Measurements from ENCODE around the gene KCNN1. TPM values are rescaled to one million over a fixed set of nuclear protein-coding genes. Genes with fewer than 3 reads are reported as not detected.

Gene KCNN1
- total RNA-seq, 1 experiment from 2014 or later = 0.61 TPM

DNA sequence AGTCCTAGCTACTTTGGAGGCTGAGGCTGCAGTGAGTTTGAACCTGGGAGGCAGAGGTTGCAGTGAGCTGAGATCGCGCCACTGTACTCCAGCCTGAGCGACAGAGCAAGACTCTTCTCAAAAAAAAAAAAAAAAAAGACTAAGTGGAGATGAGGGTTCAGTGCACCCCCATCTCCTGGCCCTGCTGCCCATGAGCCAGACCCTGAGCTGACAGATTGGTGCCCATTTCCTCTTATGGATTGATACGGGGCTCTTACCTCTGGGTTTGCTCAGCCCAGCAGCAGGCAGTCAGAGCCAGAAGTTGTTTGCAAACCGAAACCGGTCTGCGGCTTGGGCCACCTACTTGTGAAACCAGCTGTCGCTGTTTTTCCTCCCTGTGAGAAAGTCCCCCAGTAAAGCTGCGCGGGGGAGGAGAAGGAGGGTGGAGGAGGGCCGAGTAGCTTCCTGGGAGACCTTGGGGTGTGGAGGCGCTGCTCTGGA, 78.0 kb downstream of the KCNN1 start:
- no peak overlapping the region for H3K27ac ChIP-seq (ENCODE audit: low read depth, low read length)
- no peak overlapping the region for H3K4me3 ChIP-seq (replicated peaks in 1 of 2; ENCODE audit: low read depth in 1 of 2, low read length in 2 of 2)
- H3K79me2 ChIP-seq (ENCODE audit: insufficient read depth, low read length) = no peaks in the 10 kb centered on the region
- H3K4me1 ChIP-seq (ENCODE audit: control insufficient read depth in 1 of 2, insufficient read depth in 2 of 2, low read length in 2 of 2) = peaks cover 14 to 20% of the 10 kb centered on the region in 2 experiments
- ChIA-PET POLR2A (interaction anchor here (0.6 kb wide), 1 partner anchor 537 kb away, joined by 3 read pairs; no protein-coding TSS in a partner anchor), CTCF (no interaction called here), RAD21 (ENCODE audit: low non-redundant PET in 1 of 2, low total read pairs in 2 of 2, uncharacterized antibody in 2 of 2, unreplicated experiment in 2 of 2) (no interaction called here)
- H3K36me3 ChIP-seq (ENCODE audit: control insufficient read depth in 1 of 2, insufficient read depth in 2 of 2, low read length in 2 of 2) = no peaks in the 10 kb centered on the region
- BruUV-seq (replicated peaks) = no TSS peak
- no peaks in the 10 kb centered on the region for H3K9me2 ChIP-seq (ENCODE audit: insufficient read depth)
- intact Hi-C loops (cut with micrococcal nuclease) = no loop called here
- H3K27me3 ChIP-seq (ENCODE audit: insufficient read depth, low read length) = no peaks in the 10 kb centered on the region
- DNase-seq (ENCODE audit: low read depth, low spot score) (no peak), ATAC-seq (no peak)
- no peaks in the 10 kb centered on the region for H4K20me1 ChIP-seq (ENCODE audit: insufficient read depth)
- no peak overlapping the region for H3K9ac ChIP-seq (ENCODE audit: low read length)
- H3K4me2 ChIP-seq (ENCODE audit: low read length) = peak overlapping the region; percentile 76; the same call in 1 of the 2 replicates
- no peaks in the 10 kb centered on the region; a peak in 1 of 4 replicates for H3K9me3 ChIP-seq (ENCODE audit: control insufficient read depth in 1 of 2, insufficient read depth in 1 of 2, low read depth in 1 of 2, low read length in 2 of 2)
- TF ChIP-seq ELF1 (IDR thresholded peaks at IDR 0.05; ENCODE audit: borderline replicate concordance, low read depth) (no peak), YY1 (IDR thresholded peaks at IDR 0.05; ENCODE audit: extremely low read depth, insufficient replicate concordance, low read depth, low read length) (no peak), EZH2phosphoT487 (IDR thresholded peaks at IDR 0.05; ENCODE audit: borderline replicate concordance) (no peak), TCF7L2 (IDR thresholded peaks at IDR 0.05; ENCODE audit: borderline replicate concordance, extremely low read depth, insufficient read depth, insufficient read length) (no peak), POLR2A (IDR thresholded peaks at IDR 0.05; ENCODE audit: borderline replicate concordance, extremely low read depth, insufficient read depth, insufficient read length) (no peak)
- TF ChIP-seq, protein P1, sequence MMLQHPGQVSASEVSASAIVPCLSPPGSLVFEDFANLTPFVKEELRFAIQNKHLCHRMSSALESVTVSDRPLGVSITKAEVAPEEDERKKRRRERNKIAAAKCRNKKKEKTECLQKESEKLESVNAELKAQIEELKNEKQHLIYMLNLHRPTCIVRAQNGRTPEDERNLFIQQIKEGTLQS (IDR thresholded peaks at IDR 0.05) = no peak
- TF ChIP-seq, protein P2, sequence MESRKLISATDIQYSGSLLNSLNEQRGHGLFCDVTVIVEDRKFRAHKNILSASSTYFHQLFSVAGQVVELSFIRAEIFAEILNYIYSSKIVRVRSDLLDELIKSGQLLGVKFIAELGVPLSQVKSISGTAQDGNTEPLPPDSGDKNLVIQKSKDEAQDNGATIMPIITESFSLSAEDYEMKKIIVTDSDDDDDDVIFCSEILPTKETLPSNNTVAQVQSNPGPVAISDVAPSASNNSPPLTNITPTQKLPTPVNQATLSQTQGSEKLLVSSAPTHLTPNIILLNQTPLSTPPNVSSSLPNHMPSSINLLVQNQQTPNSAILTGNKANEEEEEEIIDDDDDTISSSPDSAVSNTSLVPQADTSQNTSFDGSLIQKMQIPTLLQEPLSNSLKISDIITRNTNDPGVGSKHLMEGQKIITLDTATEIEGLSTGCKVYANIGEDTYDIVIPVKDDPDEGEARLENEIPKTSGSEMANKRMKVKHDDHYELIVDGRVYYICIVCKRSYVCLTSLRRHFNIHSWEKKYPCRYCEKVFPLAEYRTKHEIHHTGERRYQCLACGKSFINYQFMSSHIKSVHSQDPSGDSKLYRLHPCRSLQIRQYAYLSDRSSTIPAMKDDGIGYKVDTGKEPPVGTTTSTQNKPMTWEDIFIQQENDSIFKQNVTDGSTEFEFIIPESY (IDR thresholded peaks at IDR 0.05; ENCODE audit: extremely low read depth, insufficient replicate concordance, low read length) = no peak
- TF ChIP-seq, protein P3, sequence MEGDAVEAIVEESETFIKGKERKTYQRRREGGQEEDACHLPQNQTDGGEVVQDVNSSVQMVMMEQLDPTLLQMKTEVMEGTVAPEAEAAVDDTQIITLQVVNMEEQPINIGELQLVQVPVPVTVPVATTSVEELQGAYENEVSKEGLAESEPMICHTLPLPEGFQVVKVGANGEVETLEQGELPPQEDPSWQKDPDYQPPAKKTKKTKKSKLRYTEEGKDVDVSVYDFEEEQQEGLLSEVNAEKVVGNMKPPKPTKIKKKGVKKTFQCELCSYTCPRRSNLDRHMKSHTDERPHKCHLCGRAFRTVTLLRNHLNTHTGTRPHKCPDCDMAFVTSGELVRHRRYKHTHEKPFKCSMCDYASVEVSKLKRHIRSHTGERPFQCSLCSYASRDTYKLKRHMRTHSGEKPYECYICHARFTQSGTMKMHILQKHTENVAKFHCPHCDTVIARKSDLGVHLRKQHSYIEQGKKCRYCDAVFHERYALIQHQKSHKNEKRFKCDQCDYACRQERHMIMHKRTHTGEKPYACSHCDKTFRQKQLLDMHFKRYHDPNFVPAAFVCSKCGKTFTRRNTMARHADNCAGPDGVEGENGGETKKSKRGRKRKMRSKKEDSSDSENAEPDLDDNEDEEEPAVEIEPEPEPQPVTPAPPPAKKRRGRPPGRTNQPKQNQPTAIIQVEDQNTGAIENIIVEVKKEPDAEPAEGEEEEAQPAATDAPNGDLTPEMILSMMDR (IDR thresholded peaks at IDR 0.05 in 2 of 3, conservative IDR thresholded peaks at IDR 0.05 in 1 of 3; ENCODE audit: borderline replicate concordance in 1 of 3, insufficient read depth in 1 of 3, low read depth in 2 of 3, low read length in 2 of 3) = no peak
- TF ChIP-seq, protein P4, sequence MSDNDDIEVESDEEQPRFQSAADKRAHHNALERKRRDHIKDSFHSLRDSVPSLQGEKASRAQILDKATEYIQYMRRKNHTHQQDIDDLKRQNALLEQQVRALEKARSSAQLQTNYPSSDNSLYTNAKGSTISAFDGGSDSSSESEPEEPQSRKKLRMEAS (IDR thresholded peaks at IDR 0.05) = no peak
- H2AFZ ChIP-seq (ENCODE audit: low read depth, low read length, poor library complexity, severe bottlenecking) = no peak overlapping the region

Measured in HCT116 (cell line).